Activated CD4-positive, alpha-beta memory T cell treated with anti-CD3 and anti-CD28 coated beads, Interleukin-2, amount 10 ng/mL, durations not matched to agents 7 days and 5 days (primary cell): Measurements from ENCODE around the gene BLNK. TPM values are rescaled to one million over a fixed set of nuclear protein-coding genes. Genes with fewer than 3 reads are reported as not detected.

Experiments used
- CTCF ChIA-PET: fragments of 350-600 bp; sonication (Branson Sonifier 250); formaldehyde crosslinking; loops from one replicate; lab custom pipeline; 2021; ENCODE audit warnings: antibody characterized with exemption, inconsistent platforms; lab: Charles Lee
- POLR2A ChIA-PET: fragments of 350-600 bp; sonication (Branson Sonifier 250); formaldehyde crosslinking; loops from one replicate; lab custom pipeline; 2021; ENCODE audit warnings: antibody characterized with exemption; lab: Charles Lee
- DNase-seq: peaks from one replicate; pipeline ENCODE4 v3.0.0-alpha.2; 2020
- H3K27ac Mint-ChIP-seq: one replicate; pipeline ENCODE4 v1.8.0; 2021; ENCODE audit warnings: mild to moderate bottlenecking, mixed read lengths
- H3K27me3 Mint-ChIP-seq: one replicate; pipeline ENCODE4 v1.8.0; 2021; ENCODE audit warnings: mixed read lengths
- H3K36me3 Mint-ChIP-seq: one replicate; pipeline ENCODE4 v1.8.0; 2021; ENCODE audit warnings: low read depth, mixed read lengths
- H3K4me1 Mint-ChIP-seq: one replicate; pipeline ENCODE4 v1.8.0; 2021; ENCODE audit warnings: mixed read lengths
- H3K4me3 Mint-ChIP-seq: one replicate; pipeline ENCODE4 v1.8.0; 2021; ENCODE audit warnings: mild to moderate bottlenecking, mixed read lengths
- H3K9me3 Mint-ChIP-seq: one replicate; pipeline ENCODE4 v1.8.0; 2021; ENCODE audit warnings: mixed read lengths
- total RNA-seq, 2 experiments: library from RNA; stranded (reverse); gene quantifications; one replicate each; pipeline ENCODE4 v1.2.3, GENCODE V29; 2021

BLNK gene
- total RNA-seq, 2 experiments from 2014 or later = not detected

- Mint-ChIP-seq H3K4me1 (no peaks in the 10 kb centered on the region), H3K9me3 (no peaks in the 10 kb centered on the region), H3K4me3 (no peak overlapping the region), H3K27ac (no peak overlapping the region), H3K27me3 (peaks cover 14% of the 10 kb centered on the region), H3K36me3 (no peaks in the 10 kb centered on the region)
- ChIA-PET CTCF (interaction anchor here (0.7 to 0.9 kb wide), 2 partner anchors 20 to 85 kb away, joined by 3 to 4 read pairs; no protein-coding TSS in a partner anchor), POLR2A (no interaction called here)
- no peak for DNase-seq
These were observed 22.1 kb downstream of the BLNK start for GRCh38 chr10:96249264-96249663.

DNA sequence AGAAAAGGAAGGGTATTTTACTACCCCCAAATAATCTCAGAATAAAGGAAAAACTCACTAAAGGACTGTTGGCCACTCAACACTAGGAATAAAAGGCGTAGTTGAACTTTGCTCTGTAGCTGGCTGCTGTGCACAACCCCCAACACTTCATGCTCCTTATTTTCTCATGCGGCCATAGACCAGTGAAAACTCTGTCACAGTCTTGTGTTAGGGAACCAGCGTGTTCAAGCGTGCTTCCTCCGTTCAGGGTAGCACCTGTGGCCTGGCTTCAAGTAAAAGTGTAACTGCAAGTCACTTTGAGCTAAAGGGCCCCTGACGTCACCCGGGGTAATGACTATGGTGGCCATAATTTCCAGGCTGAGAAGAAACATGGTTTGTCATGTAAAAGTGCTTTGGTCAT lies 27.0 kb downstream of the BLNK start:
- Mint-ChIP-seq H3K4me1 (no peaks in the 10 kb centered on the region), H3K9me3 (no peaks in the 10 kb centered on the region), H3K4me3 (no peak overlapping the region), H3K36me3 (no peaks in the 10 kb centered on the region), H3K27ac (no peak overlapping the region), H3K27me3 (peaks cover 30% of the 10 kb centered on the region)
- no peak for DNase-seq
- ChIA-PET POLR2A (no interaction called here), CTCF (no interaction called here)

DNA sequence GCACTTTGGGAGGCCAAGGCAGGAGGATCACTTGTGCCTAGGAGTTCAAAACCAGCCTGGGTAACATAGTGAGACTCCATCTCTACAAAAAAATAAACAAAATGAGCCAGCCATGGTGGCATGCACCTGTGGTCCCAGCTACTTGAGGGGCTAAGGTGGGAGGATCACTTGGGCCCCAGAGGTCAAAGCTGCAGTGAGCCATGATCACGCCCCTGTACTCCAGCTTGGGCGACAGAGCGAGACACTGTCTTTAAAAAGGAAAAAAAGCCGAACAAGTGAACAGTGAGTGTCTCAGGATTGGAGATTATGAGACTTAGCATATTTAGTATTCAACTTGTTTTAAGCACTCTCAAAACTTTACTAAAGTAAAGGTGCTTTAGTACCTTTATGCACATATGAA lies 28.1 kb downstream of the BLNK start:
- ChIA-PET POLR2A (no interaction called here), CTCF (interaction anchor here (1.2 kb wide), 1 partner anchor 14 kb away, joined by 6 read pairs; no protein-coding TSS in a partner anchor)
- no peaks in the 10 kb centered on the region for H3K4me1 Mint-ChIP-seq
- H3K9me3 Mint-ChIP-seq = no peaks in the 10 kb centered on the region
- H3K36me3 Mint-ChIP-seq = no peaks in the 10 kb centered on the region
- H3K27ac Mint-ChIP-seq = no peak overlapping the region
- H3K4me3 Mint-ChIP-seq = no peak overlapping the region
- no peak for DNase-seq
- peaks cover 32% of the 10 kb centered on the region for H3K27me3 Mint-ChIP-seq

DNA sequence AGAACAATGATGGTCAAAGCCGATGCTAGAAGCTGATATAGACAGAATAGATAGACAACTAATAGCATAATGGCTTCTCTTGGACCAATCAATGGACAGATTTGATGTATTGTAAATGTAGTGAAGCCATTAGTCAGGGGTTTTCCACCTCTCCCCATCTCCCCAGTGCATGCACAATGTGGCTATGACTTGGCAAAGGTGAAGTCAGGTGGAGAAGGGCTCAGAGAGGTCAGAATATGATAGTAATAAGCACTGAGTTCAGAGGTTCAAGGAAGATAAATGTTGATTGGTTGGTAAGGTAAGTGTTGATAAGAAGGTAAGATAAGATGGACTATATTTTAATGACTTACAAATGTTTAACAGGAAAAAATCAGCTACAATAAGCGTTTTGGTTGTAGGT lies 28.5 kb downstream of the BLNK start:
- ChIA-PET POLR2A (no interaction called here), CTCF (interaction anchor here (1.2 kb wide), 1 partner anchor 13 kb away, joined by 6 read pairs; no protein-coding TSS in a partner anchor)
- no peak for DNase-seq
- no peaks in the 10 kb centered on the region for H3K9me3 Mint-ChIP-seq
- peaks cover 32% of the 10 kb centered on the region for H3K27me3 Mint-ChIP-seq
- H3K4me1 Mint-ChIP-seq = no peaks in the 10 kb centered on the region
- H3K36me3 Mint-ChIP-seq = no peaks in the 10 kb centered on the region
- no peak overlapping the region for H3K4me3 Mint-ChIP-seq
- H3K27ac Mint-ChIP-seq = no peak overlapping the region

DNA sequence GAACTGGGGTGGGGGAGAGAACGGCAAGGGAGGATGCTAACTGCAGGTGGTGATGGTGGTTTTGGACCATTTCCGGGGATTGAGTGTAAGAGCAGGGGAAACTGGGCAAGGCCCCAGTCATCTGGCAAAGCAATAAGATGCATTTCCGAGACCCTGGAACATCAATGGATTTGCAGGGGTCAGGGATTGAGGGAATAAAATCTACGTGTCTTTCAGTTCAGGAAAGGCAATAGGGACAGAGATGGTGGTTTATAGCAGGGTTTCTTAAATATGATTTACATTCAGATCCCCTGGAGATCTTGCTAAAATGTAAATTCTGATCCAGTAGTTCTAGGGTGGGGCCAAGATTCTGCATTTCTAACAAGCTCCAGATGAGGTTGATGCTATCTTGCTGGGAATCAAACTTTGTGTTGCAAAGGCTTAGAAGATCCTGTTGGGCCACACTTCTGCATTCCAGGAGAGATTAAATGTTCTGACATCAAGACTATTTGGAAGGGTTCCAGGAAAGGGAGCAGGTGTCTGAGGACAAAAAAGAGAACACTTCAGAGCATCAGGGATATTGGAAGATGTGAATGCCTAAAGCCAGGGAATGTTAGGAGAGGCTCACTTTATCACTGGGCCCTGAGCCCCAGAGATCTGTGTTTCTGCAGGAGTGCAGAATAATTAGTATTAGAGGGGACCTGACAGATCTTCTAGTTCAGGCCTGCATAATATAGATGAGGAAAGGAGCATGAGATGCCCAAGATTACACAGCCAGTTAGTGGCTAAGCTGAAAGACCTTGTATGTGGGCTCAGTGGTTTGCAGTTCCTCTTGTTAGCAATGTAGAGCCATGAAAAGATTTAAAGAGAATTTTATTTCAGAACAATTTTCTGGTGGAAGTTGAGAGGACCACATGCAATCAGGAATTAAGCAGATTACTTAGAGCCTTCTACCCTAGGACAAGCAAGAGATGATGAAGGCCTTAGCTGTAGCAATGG lies 32.4 kb downstream of the BLNK start:
- H3K9me3 Mint-ChIP-seq = no peaks in the 10 kb centered on the region
- H3K27me3 Mint-ChIP-seq = peaks cover 25% of the 10 kb centered on the region
- no peak overlapping the region for H3K27ac Mint-ChIP-seq
- no peak overlapping the region for H3K4me3 Mint-ChIP-seq
- DNase-seq = no peak
- no peaks in the 10 kb centered on the region for H3K36me3 Mint-ChIP-seq
- ChIA-PET POLR2A (no interaction called here), CTCF (interaction anchor here (2.7 kb wide), 1 partner anchor 9 kb away, joined by 12 read pairs; no protein-coding TSS in a partner anchor)
- no peaks in the 10 kb centered on the region for H3K4me1 Mint-ChIP-seq

DNA sequence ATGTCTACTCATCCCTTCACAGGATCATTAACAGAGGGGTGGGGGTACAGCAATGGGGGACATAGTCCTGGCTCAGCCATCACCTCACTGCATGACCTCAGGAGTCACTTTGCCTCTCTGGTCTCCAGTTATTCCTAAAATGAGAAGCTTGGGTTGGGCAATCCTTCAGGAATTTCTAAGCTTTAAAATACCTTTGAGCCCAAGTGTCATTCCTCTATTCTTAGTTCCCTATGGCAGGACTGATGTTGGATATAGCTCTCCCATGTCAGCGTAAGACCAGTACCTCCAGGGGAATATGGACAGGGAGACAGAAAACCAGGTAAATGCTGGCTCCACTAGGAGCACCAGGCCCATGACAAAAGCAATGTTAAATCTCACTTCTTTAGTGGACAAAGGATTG lies 34.5 kb downstream of the BLNK start:
- DNase-seq = no peak
- Mint-ChIP-seq H3K27me3 (peaks cover 17% of the 10 kb centered on the region), H3K4me1 (no peaks in the 10 kb centered on the region), H3K36me3 (no peaks in the 10 kb centered on the region), H3K9me3 (no peaks in the 10 kb centered on the region), H3K27ac (no peak overlapping the region), H3K4me3 (no peak overlapping the region)
- ChIA-PET CTCF (interaction anchor here (2.7 kb wide), 1 partner anchor 7 kb away, joined by 12 read pairs; no protein-coding TSS in a partner anchor), POLR2A (no interaction called here)

DNA sequence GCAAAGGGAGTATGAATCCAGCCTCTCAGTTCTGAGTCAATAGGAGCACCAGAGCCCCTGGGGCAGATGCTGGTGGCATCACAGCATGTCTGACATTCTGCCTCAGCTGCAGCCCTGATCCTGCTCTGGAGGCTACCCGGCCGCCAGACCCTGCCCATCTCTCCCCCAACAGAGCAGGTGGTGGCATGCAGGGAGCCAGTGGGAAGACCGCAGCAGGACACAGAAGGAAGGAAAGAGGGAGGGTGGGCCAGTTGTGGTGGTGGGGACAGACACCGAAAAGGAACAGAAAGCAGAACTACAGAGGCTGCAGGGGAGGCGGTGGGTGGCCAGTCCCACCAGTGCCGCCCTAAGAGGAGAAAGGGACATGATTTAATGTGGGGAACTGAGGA lies 35.3 kb downstream of the BLNK start:
- no peaks in the 10 kb centered on the region for H3K4me1 Mint-ChIP-seq
- no peak overlapping the region for H3K27ac Mint-ChIP-seq
- H3K36me3 Mint-ChIP-seq = no peaks in the 10 kb centered on the region
- peaks cover 14% of the 10 kb centered on the region for H3K27me3 Mint-ChIP-seq
- H3K4me3 Mint-ChIP-seq = no peak overlapping the region
- no peaks in the 10 kb centered on the region for H3K9me3 Mint-ChIP-seq
- no peak for DNase-seq
- CTCF ChIA-PET = no interaction called here
- POLR2A ChIA-PET = no interaction called here

DNA sequence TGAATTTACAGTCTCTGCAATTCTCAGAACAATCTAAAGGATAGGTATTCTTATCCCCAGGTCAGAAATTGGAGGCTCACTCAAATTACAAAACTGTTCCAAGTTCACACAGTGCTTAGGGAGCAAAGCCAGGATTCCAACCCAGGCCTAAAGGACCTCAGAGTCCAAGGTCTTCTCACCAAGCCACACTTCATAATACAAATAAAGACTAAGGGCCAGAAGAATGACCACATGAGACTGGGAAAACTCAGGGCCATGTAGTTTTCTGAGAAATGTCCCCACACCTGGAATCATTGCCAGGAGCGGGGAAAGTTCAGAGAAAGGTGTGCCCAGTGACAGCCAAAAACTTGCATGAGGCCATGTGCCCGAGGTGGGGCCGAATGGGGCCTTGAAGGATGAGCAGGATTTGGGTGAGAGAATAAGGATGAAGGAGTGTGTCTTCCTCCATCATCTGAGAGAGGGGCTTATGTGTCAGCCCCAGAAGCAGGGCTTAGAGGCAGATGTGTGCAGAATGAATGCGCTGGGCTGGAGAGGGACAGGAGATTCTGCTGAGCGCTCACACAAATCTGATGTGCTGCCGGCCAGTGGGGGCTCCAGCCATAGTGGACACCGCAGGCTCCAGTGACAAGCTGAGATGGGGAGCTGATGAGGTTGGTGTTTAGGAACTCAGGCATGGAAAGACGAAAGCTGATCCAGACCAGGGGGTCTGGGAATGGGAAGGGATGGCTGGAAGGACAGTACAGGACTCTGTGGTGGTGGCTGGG lies 35.9 kb downstream of the BLNK start:
- no peak for DNase-seq
- no peaks in the 10 kb centered on the region for H3K36me3 Mint-ChIP-seq
- H3K4me1 Mint-ChIP-seq = no peaks in the 10 kb centered on the region
- POLR2A ChIA-PET = no interaction called here
- CTCF ChIA-PET = interaction anchor here (0.9 kb wide), 1 partner anchor 219 kb away, joined by 3 read pairs; no protein-coding TSS in a partner anchor
- no peak overlapping the region for H3K4me3 Mint-ChIP-seq
- H3K27me3 Mint-ChIP-seq = peaks cover 14% of the 10 kb centered on the region
- no peaks in the 10 kb centered on the region for H3K9me3 Mint-ChIP-seq
- no peak overlapping the region for H3K27ac Mint-ChIP-seq

DNA sequence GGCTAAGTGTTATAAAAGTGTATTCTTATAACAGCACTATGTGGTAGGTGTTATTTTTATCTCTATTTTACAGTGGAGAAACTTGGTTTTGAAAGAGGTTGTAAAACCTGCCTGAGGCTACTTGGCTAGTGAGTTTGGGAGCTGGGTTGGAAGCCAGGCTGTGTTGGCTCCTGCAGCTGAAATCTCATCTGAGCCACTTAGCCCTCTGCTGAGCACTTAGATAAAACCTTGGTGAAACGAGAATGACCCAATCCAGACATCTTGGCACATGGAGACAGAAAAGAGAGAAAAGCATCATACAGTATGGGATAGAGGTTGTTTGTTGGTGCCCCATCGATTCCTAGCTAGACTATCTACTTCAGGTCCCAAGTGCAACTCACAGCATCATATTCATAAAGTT lies 37.4 kb downstream of the BLNK start:
- H3K27ac Mint-ChIP-seq = no peak overlapping the region
- no peaks in the 10 kb centered on the region for H3K36me3 Mint-ChIP-seq
- H3K4me1 Mint-ChIP-seq = no peaks in the 10 kb centered on the region
- peaks cover 12% of the 10 kb centered on the region for H3K27me3 Mint-ChIP-seq
- POLR2A ChIA-PET = interaction anchor here (0.8 kb wide), 1 partner anchor 74 kb away, joined by 3 read pairs; no protein-coding TSS in a partner anchor
- no peak for DNase-seq
- no peak overlapping the region for H3K4me3 Mint-ChIP-seq
- no peaks in the 10 kb centered on the region for H3K9me3 Mint-ChIP-seq
- CTCF ChIA-PET = no interaction called here

DNA sequence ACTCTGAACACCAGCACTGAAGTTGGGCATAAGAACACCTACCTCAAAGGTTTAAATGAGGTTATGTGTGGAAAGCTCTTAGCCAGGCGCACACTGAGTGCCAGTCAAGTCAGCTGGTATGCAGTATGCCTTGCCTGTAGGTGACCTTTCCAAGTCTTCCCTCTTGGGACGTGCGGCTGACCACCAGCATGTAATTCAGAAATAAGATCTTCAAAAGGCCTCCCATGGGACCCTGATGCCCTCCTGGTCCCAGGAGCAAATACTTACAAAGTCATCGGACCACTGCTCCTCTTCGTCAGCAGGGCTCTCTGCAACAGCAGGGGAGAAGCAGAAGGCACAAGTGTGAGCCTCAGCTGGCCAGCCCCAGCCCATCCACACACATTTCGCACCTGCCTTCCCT lies 40.8 kb downstream of the BLNK start:
- no peak overlapping the region for H3K4me3 Mint-ChIP-seq
- peaks cover 4% of the 10 kb centered on the region for H3K27me3 Mint-ChIP-seq
- no peak for DNase-seq
- CTCF ChIA-PET = interaction anchor here (0.9 to 1.9 kb wide), 13 partner anchors 8 to 231 kb away, joined by 3 to 25 read pairs (median 7); no protein-coding TSS in a partner anchor
- POLR2A ChIA-PET = no interaction called here
- no peak overlapping the region for H3K27ac Mint-ChIP-seq
- no peaks in the 10 kb centered on the region for H3K9me3 Mint-ChIP-seq
- no peaks in the 10 kb centered on the region for H3K4me1 Mint-ChIP-seq
- no peaks in the 10 kb centered on the region for H3K36me3 Mint-ChIP-seq

DNA sequence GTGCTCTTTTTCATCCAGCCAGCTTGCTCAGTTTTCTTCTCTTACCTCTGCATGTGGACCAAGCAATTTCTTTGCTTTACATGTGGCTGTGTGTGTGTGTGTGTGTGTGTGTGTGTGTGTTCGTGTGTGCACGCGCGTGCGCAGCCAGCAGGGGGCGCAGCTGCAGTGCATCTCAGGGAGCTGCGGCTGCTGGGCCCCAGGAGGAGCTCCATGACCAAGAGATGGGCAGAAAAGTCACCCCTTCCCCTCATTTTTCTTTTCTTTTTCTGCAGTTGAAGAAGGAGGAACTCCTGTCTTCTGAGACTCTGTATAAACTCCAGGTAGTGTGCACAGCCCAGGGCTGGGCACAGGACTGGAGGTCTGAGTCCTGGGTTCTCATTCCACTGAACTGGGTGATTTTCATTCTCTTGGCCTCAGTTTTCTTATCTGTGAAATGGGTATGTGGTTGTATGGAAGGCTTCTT lies 41.8 kb downstream of the BLNK start:
- POLR2A ChIA-PET = no interaction called here

GRCh38 chr10:96228408-96228994 lies 42.9 kb downstream of the BLNK start:
- no peak for DNase-seq
- Mint-ChIP-seq H3K9me3 (no peaks in the 10 kb centered on the region), H3K36me3 (no peaks in the 10 kb centered on the region), H3K4me3 (no peak overlapping the region), H3K4me1 (no peaks in the 10 kb centered on the region), H3K27me3 (peaks cover 3% of the 10 kb centered on the region), H3K27ac (no peak overlapping the region)
- ChIA-PET POLR2A (no interaction called here), CTCF (interaction anchor here (0.8 to 1.8 kb wide), 19 partner anchors 9 to 535 kb away, joined by 3 to 16 read pairs (median 6); partner anchors contain the start of genes CCNJ and TCTN3)

More for the DNA sequence above, 41.8 kb downstream of the BLNK start:
- Mint-ChIP-seq H3K4me3 (no peak overlapping the region), H3K27me3 (peaks cover 4% of the 10 kb centered on the region), H3K4me1 (no peaks in the 10 kb centered on the region), H3K27ac (no peak overlapping the region), H3K36me3 (no peaks in the 10 kb centered on the region), H3K9me3 (no peaks in the 10 kb centered on the region)
- DNase-seq = peak; percentile 71
- CTCF ChIA-PET = interaction anchor here (0.6 to 1.9 kb wide), 54 partner anchors 9 to 1778 kb away, joined by 3 to 25 read pairs (median 4); partner anchors contain the start of genes CCNJ, TCTN3 and ZNF518A
